COLO668 (cell line): Measurements from ENCODE around the gene KCNIP4.

Experiments used
- DNase-seq: peaks from one replicate; lab custom pipeline; 2025; ENCODE audit not compliant: unreplicated experiment; lab: John Stamatoyannopoulos, UW

Gene KCNIP4

DNA sequence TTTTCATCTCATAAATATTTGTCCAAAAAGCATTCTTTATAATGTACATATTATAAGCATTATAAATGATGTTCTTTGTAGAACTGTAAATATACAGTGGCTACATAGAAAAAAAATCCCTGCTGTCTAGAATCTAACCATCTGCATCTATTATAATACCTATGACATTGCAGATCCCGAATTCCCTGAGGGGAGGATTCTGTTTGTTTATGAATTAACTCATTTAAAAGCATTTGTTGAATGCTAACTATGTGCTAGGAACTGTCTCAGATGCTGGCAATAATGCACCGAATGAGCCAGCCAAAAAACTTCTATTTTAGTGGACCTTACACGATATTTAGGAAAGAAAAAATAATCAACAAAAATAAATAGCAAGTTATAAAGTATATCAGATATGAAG is 1058.7 kb downstream of the KCNIP4 start:
- no peak for DNase-seq

DNA sequence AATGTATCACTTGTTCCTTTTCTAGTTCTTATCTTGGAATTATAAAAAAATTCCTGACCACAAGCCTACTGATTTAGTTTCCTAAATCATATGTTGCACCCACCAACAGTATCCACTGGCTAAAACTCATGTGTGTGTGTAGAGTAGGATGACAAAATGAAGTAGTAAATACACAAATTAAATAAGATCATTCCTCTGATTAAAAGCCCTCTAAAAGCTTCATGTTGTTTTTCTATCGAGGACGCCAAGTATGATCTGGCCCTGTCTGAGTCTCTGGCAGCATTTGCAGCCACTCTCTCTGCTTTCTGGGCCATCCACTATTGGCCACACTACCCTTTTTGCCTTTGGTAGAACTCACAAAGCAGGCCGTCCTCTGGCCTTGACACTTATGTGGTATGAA is 1064.9 kb downstream of the KCNIP4 start:
- no peak for DNase-seq

- DNase-seq: no peak
Measured at GRCh38 chr4:20883231-20883630, 1065.3 kb downstream of the KCNIP4 start.

- DNase-seq: no peak
Measured at GRCh38 chr4:20882500-20882899, 1066.1 kb downstream of the KCNIP4 start.

GRCh38 chr4:20881658-20882057 is 1066.9 kb downstream of the KCNIP4 start:
- no peak for DNase-seq

GRCh38 chr4:20878806-20879205 is 1069.8 kb downstream of the KCNIP4 start:
- DNase-seq: no peak

GRCh38 chr4:20870436-20870835 is 1078.1 kb downstream of the KCNIP4 start:
- no peak for DNase-seq

DNA sequence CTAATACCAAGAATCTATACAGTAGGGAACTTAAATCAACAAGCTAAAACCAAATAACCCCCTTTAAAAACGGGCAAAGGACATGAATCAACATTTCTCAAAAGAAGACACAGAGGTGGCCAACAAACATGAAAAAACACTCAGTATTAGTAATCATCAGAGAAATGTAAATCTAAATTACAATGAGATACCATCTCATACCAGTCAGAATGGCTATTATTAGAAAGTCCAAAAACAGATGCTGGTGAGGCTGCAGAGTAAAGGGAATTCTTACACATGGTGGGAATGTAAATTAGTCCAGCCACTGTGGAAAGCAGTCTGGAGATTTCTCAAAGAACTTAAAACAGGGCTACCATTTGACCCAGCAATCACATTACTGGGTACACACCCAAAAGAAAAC is 1080.5 kb downstream of the KCNIP4 start:
- no peak for DNase-seq

DNA sequence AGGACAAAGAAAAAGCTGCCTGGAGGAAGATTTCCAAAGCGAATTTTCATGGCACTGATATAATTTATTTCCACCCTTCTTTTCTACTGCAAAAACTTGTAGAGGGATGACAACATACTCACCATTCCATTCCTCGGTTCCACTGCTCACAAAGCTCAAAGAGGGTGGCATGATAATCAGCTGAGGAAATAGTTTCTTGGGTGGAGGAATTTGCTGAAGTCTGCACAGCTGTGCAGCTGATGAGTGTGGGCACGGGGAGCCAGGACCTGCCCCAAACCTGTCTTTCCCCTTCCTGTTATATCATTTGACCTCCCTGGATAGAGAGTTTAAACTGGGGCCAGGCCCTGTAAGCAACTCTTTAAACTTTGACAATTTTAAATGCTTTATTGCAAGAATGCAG is 1087.7 kb downstream of the KCNIP4 start:
- no peak for DNase-seq

DNA sequence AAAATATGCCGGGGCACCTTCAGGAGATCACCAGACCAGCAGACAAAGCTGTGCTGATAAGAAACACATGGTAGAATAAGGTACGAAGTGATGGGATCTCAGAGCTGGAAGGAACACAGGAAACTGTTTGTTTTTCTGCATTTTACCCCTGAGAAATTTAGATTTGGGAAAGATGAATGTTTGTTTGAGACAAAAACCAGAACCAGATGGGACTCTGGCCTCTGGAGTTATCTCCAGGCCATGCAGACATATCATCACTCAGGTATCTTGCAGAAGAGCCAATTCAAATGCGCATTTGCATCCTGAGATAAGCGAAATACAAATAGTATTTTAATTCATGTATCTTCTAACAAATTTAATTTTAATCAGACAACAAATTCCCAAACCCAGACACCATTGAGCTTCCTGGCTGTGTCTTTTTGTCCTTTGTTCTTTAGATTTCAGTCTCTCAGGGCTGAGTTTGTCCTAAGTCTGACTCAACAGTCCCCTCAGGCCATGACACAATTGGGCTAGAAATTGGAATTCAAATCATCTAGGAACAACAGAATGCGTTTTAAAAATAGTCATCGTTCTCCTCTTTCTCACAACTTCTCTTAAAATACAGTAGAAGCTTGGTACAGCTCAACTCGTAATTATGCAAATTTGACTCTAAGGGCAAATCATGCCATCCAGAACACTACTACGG is 1089.3 kb downstream of the KCNIP4 start:
- no peak for DNase-seq

DNA sequence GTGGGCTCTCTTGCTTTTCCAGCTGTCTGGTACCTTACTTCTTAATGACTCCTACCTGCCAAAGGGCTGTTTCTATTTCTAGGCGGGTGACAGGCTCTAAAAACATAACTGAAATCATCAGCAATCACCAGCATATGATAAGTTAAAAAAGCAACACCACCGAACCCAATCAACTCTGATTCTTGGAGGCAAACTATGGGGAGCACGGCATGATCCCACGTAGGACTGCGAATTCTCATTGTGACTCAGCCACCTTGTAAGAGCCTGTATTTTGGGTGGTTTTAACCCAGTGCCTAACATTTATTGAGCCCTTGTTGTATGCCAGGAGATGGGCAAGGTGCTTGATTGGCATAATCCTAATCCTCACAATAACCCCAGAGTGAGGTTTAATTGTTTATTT is 1091.5 kb downstream of the KCNIP4 start:
- no peak for DNase-seq

DNA sequence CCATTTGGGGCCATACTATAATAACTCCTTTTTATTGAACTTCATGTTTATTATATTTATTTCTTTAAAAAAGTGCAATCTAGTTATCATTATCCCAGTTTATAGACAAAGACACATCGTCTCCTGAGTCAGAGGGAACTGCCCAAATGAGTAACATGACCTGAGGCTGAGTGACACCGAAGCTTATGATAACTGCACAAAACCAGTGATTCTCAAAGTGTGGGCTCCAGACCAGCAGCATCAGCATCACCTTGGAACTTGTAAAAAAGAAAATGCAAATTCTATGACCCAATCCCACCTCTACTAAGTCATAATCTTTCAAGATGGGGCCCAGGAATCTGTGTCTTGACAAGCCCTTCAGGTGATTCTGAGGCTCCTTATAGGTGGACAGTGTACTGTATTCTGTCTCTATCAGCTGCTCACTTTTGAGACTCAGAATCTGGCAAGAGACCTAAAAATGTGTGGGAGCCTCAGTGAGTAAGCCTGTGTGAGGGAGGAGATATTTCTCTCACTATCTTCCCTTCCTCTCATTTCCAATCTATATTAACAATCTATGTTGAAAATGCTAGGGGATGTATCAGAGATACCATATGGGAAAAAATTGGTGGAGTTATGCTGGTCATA is 1101.3 kb downstream of the KCNIP4 start:
- DNase-seq: no peak

GRCh38 chr4:20844311-20844710 is 1104.3 kb downstream of the KCNIP4 start:
- DNase-seq: no peak

DNA sequence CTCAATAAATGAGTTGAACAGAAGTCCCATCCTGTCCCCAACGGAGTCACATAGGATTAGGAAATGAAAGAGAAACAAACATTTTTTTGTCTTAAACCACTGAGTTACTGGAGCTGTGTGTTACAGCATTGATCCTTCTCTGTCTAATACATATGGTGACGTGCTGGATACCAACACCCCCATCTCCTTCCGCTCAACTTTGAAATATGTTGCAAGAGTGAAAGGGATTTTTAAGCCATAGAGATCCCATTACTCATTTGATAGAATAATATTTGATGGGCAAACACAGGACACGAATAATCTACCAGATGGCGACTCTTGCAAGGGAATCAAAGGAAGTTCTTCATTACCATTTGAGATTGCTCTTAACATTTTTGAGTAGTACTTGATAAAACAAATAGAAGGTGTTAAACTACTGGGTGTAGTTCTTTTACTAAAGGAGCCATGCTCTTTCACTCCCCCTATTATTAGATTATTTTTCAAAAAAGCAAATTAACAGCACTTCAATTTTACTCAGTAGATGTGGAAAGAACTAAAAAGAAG is 1107.9 kb downstream of the KCNIP4 start:
- DNase-seq: no peak

- DNase-seq: no peak
Measured at GRCh38 chr4:20839957-20840356, 1108.6 kb downstream of the KCNIP4 start.

GRCh38 chr4:20838476-20838875 is 1110.1 kb downstream of the KCNIP4 start:
- DNase-seq: no peak

- DNase-seq: no peak
Measured at GRCh38 chr4:20832826-20833225, 1115.7 kb downstream of the KCNIP4 start.

DNA sequence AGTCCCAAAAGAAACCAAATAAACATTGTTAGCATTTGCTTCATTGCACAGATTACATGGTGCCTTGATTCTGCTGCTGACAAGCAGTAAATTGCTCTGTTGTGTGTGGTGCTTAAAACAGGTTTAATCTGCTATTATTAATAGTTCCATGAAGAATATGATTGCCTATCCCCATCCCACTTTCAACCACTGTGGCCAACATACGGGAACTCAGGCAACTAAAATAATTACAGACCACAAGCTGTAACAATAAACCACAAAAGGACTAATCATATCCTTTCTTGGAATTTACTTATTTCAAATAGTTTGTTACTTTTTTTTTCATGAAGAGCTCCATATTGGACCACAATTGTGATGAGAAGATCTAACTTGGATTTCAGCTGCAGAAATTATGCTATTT is 1116.8 kb downstream of the KCNIP4 start:
- DNase-seq: no peak

GRCh38 chr4:20829617-20830357 is 1118.8 kb downstream of the KCNIP4 start:
- no peak for DNase-seq

- no peak for DNase-seq
Measured at GRCh38 chr4:20825505-20825904, 1123.1 kb downstream of the KCNIP4 start.

DNA sequence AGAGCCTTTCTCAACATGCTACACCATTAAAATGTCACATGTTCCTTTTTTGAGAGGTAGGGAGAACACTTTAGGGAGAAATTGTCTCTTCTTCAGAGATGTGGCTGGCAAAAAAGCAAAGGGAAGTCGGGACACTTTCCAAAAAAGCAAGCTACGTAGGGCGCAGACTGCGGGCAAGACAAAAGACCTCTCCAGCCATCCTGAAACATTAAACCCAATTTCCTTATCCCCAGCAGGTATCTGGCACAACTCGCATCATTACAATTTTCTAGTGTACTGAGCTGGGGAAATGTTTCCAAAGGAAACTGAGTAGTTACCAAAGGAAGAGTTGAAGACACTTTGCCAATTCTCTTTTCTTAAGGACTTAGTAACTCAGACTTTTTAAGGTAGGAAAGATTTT is 1132.3 kb downstream of the KCNIP4 start:
- no peak for DNase-seq

DNA sequence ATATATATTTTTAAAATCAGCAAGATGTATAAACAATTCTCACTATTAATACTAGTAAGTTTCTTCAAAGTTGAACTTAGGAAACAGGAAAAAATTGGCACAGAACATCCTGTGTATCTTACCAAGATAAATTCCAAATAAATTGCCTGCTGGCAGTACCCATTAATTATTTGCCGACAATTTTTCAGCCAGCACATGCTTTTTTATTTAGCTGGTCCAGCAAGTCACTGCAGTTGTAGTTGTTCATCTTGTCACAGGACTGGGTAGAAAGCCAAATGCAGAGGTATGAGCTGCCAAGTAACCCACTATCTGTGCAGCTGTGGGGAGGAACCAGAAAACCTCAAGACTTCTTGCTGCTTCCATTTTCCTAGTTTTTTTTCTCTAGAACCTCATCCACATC is 1134.9 kb downstream of the KCNIP4 start:
- no peak for DNase-seq
